Measurements from ENCODE around the gene PDGFD. TPM values are rescaled to one million over a fixed set of nuclear protein-coding genes. Genes with fewer than 3 reads are reported as not detected.

Gene PDGFD
- total RNA-seq, 1 donor from 2014 or later: 0.45 TPM

DNA sequence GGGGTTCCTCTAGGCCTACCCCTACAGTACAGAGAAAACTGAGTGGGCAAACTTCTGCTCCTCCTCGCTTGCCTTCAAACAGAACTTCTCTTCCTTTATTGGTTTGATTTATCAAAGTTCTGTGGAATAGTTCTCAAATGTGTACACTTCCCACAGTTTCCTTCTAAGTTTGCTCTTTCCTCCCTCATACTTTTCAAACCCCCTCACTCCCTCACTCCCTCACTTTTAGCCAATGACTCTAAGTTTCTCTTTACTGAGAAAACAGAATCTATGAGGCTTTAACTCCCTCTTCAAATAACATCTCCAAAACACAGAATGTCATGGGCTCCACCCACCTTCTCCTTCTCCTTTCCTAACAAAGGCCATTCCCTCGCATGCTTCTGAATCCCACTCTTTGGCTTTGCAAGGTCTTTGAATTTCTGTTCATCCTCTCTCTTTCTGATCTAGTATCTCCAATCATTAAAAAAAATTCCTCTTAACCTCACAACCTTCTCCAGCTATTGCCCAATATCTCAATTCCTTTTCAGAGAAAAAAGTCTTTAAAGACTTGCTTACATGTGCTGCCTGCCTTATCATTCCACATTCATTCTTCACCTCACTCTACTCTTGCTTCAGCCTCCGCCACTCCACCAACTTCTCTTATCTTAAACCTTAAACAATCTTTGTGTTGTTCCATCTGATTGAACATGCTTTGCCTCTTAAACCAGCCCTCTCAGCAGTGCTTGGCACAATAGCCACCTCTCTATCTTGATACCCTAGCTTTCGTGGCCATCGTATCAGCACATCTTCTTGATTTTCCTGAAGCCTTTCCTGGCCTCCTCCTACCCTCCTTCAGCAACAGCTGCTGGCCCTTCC is 70.3 kb downstream of the PDGFD start:
- no peaks in the 10 kb centered on the region for H3K4me1 Mint-ChIP-seq (ENCODE audit: low read depth)
- H3K4me3 Mint-ChIP-seq (ENCODE audit: unreplicated experiment): no peak overlapping the region
- no peak for DNase-seq (ENCODE audit: low spot score)
- TF ChIP-seq, protein P1, sequence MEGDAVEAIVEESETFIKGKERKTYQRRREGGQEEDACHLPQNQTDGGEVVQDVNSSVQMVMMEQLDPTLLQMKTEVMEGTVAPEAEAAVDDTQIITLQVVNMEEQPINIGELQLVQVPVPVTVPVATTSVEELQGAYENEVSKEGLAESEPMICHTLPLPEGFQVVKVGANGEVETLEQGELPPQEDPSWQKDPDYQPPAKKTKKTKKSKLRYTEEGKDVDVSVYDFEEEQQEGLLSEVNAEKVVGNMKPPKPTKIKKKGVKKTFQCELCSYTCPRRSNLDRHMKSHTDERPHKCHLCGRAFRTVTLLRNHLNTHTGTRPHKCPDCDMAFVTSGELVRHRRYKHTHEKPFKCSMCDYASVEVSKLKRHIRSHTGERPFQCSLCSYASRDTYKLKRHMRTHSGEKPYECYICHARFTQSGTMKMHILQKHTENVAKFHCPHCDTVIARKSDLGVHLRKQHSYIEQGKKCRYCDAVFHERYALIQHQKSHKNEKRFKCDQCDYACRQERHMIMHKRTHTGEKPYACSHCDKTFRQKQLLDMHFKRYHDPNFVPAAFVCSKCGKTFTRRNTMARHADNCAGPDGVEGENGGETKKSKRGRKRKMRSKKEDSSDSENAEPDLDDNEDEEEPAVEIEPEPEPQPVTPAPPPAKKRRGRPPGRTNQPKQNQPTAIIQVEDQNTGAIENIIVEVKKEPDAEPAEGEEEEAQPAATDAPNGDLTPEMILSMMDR (IDR thresholded peaks at IDR 0.05): no peak
- H3K27ac Mint-ChIP-seq (ENCODE audit: unreplicated experiment): no peak overlapping the region
- no peaks in the 10 kb centered on the region for H3K9me3 Mint-ChIP-seq (ENCODE audit: low read depth)
- H3K27me3 Mint-ChIP-seq (ENCODE audit: low read depth): peaks cover 3% of the 10 kb centered on the region
- no peaks in the 10 kb centered on the region for H3K36me3 Mint-ChIP-seq (ENCODE audit: low read depth)

GRCh38 chr11:104092744-104093143 is 71.2 kb downstream of the PDGFD start:
- TF ChIP-seq, protein P1 (IDR thresholded peaks at IDR 0.05): no peak
- DNase-seq (ENCODE audit: low spot score): no peak
- Mint-ChIP-seq H3K36me3 (ENCODE audit: low read depth) (no peaks in the 10 kb centered on the region), H3K27ac (ENCODE audit: unreplicated experiment) (no peak overlapping the region), H3K4me1 (ENCODE audit: low read depth) (no peaks in the 10 kb centered on the region), H3K4me3 (ENCODE audit: unreplicated experiment) (no peak overlapping the region), H3K27me3 (ENCODE audit: low read depth) (peaks cover 1% of the 10 kb centered on the region), H3K9me3 (ENCODE audit: low read depth) (no peaks in the 10 kb centered on the region)

- DNase-seq (ENCODE audit: low spot score): no peak
- no peaks in the 10 kb centered on the region for H3K36me3 Mint-ChIP-seq (ENCODE audit: low read depth)
- no peaks in the 10 kb centered on the region for H3K4me1 Mint-ChIP-seq (ENCODE audit: low read depth)
- H3K4me3 Mint-ChIP-seq (ENCODE audit: unreplicated experiment): no peak overlapping the region
- no peaks in the 10 kb centered on the region for H3K9me3 Mint-ChIP-seq (ENCODE audit: low read depth)
- peaks cover 3% of the 10 kb centered on the region for H3K27me3 Mint-ChIP-seq (ENCODE audit: low read depth)
- TF ChIP-seq, protein P1 (IDR thresholded peaks at IDR 0.05): no peak
- H3K27ac Mint-ChIP-seq (ENCODE audit: unreplicated experiment): no peak overlapping the region
Observed at GRCh38 chr11:104091281-104092096, 72.5 kb downstream of the PDGFD start.

DNA sequence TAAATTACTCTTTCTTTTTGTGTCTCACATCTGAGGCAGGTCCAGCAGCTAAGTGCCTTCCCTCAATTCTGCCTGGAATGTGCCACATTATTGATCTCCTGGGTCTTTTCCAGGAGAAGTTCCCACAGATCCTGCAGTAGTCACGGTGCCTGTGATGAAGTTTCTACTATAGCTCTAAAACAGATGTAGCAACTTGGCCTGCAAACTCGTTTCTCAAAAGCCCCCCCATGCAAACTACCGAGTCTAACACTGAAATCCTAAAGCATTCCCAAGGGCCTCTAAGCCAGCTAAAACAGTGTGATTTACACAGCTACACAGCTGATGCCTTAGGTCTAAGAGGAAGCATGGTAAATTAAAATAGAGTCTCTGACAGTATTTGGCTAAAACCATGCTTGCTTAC is 73.2 kb downstream of the PDGFD start:
- peaks cover 5% of the 10 kb centered on the region for H3K27me3 Mint-ChIP-seq (ENCODE audit: low read depth)
- TF ChIP-seq, protein P1 (IDR thresholded peaks at IDR 0.05): no peak
- DNase-seq (ENCODE audit: low spot score): no peak
- H3K4me3 Mint-ChIP-seq (ENCODE audit: unreplicated experiment): no peak overlapping the region
- H3K4me1 Mint-ChIP-seq (ENCODE audit: low read depth): no peaks in the 10 kb centered on the region
- no peak overlapping the region for H3K27ac Mint-ChIP-seq (ENCODE audit: unreplicated experiment)
- no peaks in the 10 kb centered on the region for H3K9me3 Mint-ChIP-seq (ENCODE audit: low read depth)
- no peaks in the 10 kb centered on the region for H3K36me3 Mint-ChIP-seq (ENCODE audit: low read depth)

DNA sequence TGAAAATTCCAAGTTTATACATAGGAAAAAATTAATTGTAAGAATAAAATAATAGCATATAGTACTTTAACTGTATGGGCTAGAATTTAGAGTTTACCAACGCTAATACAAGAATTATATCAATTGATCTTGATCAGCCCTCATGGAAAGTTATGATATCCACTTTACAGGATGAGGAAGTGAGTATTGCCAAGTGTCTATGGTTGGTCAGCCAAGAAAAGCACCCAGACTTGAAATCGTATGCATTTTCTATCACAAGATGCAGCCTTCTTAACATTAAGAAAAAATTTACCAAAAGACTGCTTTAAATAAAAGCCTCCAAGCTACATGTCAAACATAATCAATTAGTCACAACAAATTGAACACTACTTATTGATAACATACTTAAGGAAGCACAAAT is 74.5 kb downstream of the PDGFD start:
- no peaks in the 10 kb centered on the region for H3K36me3 Mint-ChIP-seq (ENCODE audit: low read depth)
- DNase-seq (ENCODE audit: low spot score): no peak
- H3K27ac Mint-ChIP-seq (ENCODE audit: unreplicated experiment): no peak overlapping the region
- H3K4me3 Mint-ChIP-seq (ENCODE audit: unreplicated experiment): no peak overlapping the region
- no peaks in the 10 kb centered on the region for H3K4me1 Mint-ChIP-seq (ENCODE audit: low read depth)
- H3K9me3 Mint-ChIP-seq (ENCODE audit: low read depth): no peaks in the 10 kb centered on the region
- TF ChIP-seq, protein P1 (IDR thresholded peaks at IDR 0.05): no peak
- H3K27me3 Mint-ChIP-seq (ENCODE audit: low read depth): peaks cover 5% of the 10 kb centered on the region
